ENCODE measurements around the gene BICDL2.

BICDL2 gene

GRCh38 chr16:3001316-3001715 lies 35.4 kb downstream of the BICDL2 start:
- H3K36me3 ChIP-seq (ENCODE audit: control insufficient read depth, insufficient read depth, low read length, severe bottlenecking) = no peaks in the 10 kb centered on the region
- no peaks in the 10 kb centered on the region for H3K4me1 ChIP-seq (ENCODE audit: control insufficient read depth, insufficient read depth, low read length)
- no peak overlapping the region for H3K4me3 ChIP-seq (ENCODE audit: low read length)
- H3K9me3 ChIP-seq (ENCODE audit: control insufficient read depth, low read length) = no peaks in the 10 kb centered on the region
- H3K27me3 ChIP-seq (replicated peaks; ENCODE audit: control insufficient read depth, insufficient read depth, low read length) = peaks cover 28% of the 10 kb centered on the region
- no peak overlapping the region for H3K9ac ChIP-seq (ENCODE audit: low read length)
- DNase-seq (ENCODE audit: low read depth) = no peak

DNA sequence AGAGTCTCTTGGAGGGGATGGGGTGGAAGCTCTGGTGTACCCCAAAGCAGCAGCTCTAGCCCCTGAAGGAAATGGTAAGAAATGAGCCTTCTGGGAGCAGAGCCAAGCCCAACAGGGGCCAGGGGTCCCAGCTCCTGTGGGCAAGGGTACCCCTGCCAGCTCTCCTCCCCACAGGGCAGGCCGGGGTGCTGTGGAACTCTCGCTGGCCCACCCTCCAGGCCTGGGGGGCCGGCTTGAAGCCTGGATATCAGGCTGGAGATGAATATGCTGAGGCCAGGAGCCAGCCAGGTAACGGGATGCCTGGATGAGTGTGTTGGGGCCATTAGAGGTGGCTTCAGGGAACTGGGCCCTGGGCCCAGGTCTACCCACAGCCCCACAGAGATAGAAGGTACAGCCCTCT lies 36.2 kb downstream of the BICDL2 start:
- Histone ChIP-seq H3K9ac (ENCODE audit: low read length) (no peak overlapping the region), H3K27me3 (replicated peaks; ENCODE audit: control insufficient read depth, insufficient read depth, low read length) (peaks cover 27% of the 10 kb centered on the region), H3K4me3 (ENCODE audit: low read length) (no peak overlapping the region), H3K4me1 (ENCODE audit: control insufficient read depth, insufficient read depth, low read length) (no peaks in the 10 kb centered on the region), H3K9me3 (ENCODE audit: control insufficient read depth, low read length) (no peaks in the 10 kb centered on the region), H3K36me3 (ENCODE audit: control insufficient read depth, insufficient read depth, low read length, severe bottlenecking) (no peaks in the 10 kb centered on the region)
- DNase-seq (ENCODE audit: low read depth) = no peak

DNA sequence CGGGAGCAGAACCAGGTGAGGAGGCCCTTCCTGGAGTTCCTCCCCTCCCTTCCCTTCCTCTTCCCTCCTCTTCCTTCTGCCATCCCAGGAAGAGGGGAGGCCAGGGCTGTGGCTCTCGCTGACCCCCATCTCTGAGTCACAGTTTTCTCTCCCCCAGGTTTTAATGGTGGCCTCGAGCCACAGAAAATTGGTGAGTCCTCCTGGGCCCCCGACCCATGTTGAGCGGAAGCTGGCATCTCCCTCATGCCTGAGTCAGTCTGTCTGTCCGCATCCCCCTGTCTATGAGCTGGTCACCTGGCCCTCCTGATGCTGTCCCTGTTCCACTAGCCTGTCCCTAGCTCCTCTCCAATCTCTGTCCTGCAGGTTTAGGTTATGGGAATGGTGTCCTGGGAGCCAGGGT lies 36.8 kb downstream of the BICDL2 start:
- no peaks in the 10 kb centered on the region for H3K36me3 ChIP-seq (ENCODE audit: control insufficient read depth, insufficient read depth, low read length, severe bottlenecking)
- no peaks in the 10 kb centered on the region for H3K9me3 ChIP-seq (ENCODE audit: control insufficient read depth, low read length)
- H3K4me3 ChIP-seq (ENCODE audit: low read length) = no peak overlapping the region
- no peaks in the 10 kb centered on the region for H3K4me1 ChIP-seq (ENCODE audit: control insufficient read depth, insufficient read depth, low read length)
- no peak overlapping the region for H3K9ac ChIP-seq (ENCODE audit: low read length)
- H3K27me3 ChIP-seq (replicated peaks; ENCODE audit: control insufficient read depth, insufficient read depth, low read length) = peaks cover 26% of the 10 kb centered on the region
- no peak for DNase-seq (ENCODE audit: low read depth)

DNA sequence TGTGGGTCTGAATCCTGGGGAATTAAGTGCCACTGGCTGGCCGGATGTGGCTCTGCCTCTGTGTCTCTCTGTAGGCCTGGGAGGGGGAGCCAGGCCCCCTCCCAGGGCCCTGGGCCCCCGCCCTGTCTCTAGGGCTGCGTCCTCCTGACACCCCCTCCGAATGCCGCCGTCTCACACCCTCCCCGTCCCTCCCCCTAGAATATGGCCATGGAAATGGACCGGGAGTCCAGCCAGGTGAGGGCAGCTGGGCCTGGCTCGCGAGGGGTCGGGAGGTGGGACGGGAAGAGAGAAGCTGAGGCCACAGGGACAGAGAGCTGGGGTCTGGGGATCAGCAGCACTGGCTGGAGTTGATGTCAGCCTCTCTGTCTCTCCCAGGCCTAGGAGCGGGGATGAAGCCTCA lies 40.4 kb downstream of the BICDL2 start:
- Histone ChIP-seq H3K27me3 (replicated peaks; ENCODE audit: control insufficient read depth, insufficient read depth, low read length) (peaks cover 27% of the 10 kb centered on the region), H3K4me1 (ENCODE audit: control insufficient read depth, insufficient read depth, low read length) (no peaks in the 10 kb centered on the region), H3K9me3 (ENCODE audit: control insufficient read depth, low read length) (no peaks in the 10 kb centered on the region)

DNA sequence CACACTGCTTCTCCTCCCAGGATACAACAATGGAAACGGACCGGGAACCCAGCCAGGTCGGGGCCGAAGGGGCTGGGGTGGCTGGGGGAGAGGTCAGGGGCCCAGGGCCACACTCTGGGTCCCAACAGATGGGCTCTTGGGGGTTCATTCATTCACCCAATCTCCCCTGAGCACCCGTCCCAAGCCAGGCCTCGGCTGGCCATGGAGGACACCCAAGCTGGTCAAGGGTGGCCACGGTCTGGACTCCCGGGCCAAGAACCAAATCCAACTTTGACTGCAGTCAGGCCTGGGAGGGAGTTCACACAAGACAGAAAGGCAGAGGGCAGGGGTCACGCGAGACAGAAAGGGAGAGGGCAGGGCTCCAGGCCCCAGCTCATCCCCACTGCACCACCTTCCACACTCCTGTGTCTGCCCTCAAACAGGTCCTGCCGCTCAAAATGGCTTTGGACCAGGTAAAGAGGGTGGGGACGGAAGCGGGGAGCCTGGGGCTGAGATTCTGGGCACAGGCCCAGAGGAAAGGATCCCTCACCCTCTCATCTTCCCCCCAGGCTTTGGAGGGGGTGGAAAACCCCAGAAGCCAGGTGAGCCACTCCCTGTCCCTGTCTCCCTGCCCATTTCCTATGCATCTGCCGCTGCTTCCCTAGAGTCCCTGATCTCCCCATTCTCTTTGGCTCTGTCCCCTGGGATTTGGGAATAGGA lies 44.2 kb downstream of the BICDL2 start:
- Histone ChIP-seq H3K9ac (ENCODE audit: low read length) (no peak overlapping the region), H3K4me1 (ENCODE audit: control insufficient read depth, insufficient read depth, low read length) (no peaks in the 10 kb centered on the region), H3K36me3 (ENCODE audit: control insufficient read depth, insufficient read depth, low read length, severe bottlenecking) (no peaks in the 10 kb centered on the region), H3K4me3 (ENCODE audit: low read length) (no peak overlapping the region), H3K9me3 (ENCODE audit: control insufficient read depth, low read length) (no peaks in the 10 kb centered on the region), H3K27me3 (replicated peaks; ENCODE audit: control insufficient read depth, insufficient read depth, low read length) (peaks cover 23% of the 10 kb centered on the region)
- DNase-seq (ENCODE audit: low read depth) = no peak

More for the DNA sequence above, 40.4 kb downstream of the BICDL2 start:
- no peak for DNase-seq (ENCODE audit: low read depth)
- Histone ChIP-seq H3K9ac (ENCODE audit: low read length) (no peak overlapping the region), H3K4me3 (ENCODE audit: low read length) (no peak overlapping the region), H3K36me3 (ENCODE audit: control insufficient read depth, insufficient read depth, low read length, severe bottlenecking) (no peaks in the 10 kb centered on the region)

DNA sequence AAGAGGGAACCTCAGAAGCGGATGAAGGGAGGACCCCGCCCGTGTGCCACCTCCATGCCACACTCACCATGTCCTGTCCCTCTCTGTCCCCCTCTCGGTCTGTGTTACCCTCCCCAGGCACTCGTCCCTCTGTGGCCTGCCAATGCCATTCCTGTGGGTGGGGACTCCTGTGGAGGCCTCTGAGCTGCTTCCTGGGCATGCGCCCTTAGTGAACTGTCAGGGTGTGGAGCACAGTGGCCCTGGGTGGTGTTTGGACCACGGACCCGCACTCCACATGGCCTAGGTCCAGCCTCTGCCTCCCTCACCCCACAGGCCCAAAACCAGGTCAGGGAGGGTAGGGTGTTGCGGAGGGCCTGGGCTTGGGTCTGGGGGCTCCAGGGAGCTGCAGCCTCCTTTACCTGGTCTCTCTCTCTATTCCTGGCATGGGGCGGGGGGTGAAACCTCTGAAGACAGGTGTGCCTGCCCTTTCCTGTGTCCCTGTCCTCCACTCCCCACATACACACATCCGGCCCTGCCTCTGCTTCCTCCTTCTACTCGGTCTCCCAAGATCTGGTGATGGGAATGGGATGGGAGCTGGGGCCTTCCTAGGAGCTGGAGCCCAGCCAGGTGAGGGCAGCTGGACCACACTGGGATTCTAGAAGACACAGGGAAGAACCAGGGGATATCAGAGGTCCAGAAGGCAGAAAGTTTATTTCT lies 45.0 kb downstream of the BICDL2 start:
- no peaks in the 10 kb centered on the region for H3K4me1 ChIP-seq (ENCODE audit: control insufficient read depth, insufficient read depth, low read length)
- DNase-seq (ENCODE audit: low read depth) = no peak
- H3K9ac ChIP-seq (ENCODE audit: low read length) = no peak overlapping the region
- H3K27me3 ChIP-seq (replicated peaks; ENCODE audit: control insufficient read depth, insufficient read depth, low read length) = peaks cover 25% of the 10 kb centered on the region
- no peaks in the 10 kb centered on the region for H3K9me3 ChIP-seq (ENCODE audit: control insufficient read depth, low read length)
- H3K4me3 ChIP-seq (ENCODE audit: low read length) = no peak overlapping the region
- no peaks in the 10 kb centered on the region for H3K36me3 ChIP-seq (ENCODE audit: control insufficient read depth, insufficient read depth, low read length, severe bottlenecking)

GRCh38 chr16:2990891-2991290 lies 45.9 kb downstream of the BICDL2 start:
- peaks cover 19% of the 10 kb centered on the region for H3K27me3 ChIP-seq (replicated peaks; ENCODE audit: control insufficient read depth, insufficient read depth, low read length)
- no peaks in the 10 kb centered on the region for H3K9me3 ChIP-seq (ENCODE audit: control insufficient read depth, low read length)
- H3K36me3 ChIP-seq (ENCODE audit: control insufficient read depth, insufficient read depth, low read length, severe bottlenecking) = no peaks in the 10 kb centered on the region
- no peaks in the 10 kb centered on the region for H3K4me1 ChIP-seq (ENCODE audit: control insufficient read depth, insufficient read depth, low read length)
- H3K4me3 ChIP-seq (ENCODE audit: low read length) = no peak overlapping the region
- DNase-seq (ENCODE audit: low read depth) = no peak
- no peak overlapping the region for H3K9ac ChIP-seq (ENCODE audit: low read length)

GRCh38 chr16:2988590-2989099 lies 48.1 kb downstream of the BICDL2 start:
- H3K4me1 ChIP-seq (ENCODE audit: control insufficient read depth, insufficient read depth, low read length) = no peaks in the 10 kb centered on the region
- peaks cover 17% of the 10 kb centered on the region for H3K27me3 ChIP-seq (replicated peaks; ENCODE audit: control insufficient read depth, insufficient read depth, low read length)
- no peaks in the 10 kb centered on the region for H3K9me3 ChIP-seq (ENCODE audit: control insufficient read depth, low read length)
- no peak overlapping the region for H3K4me3 ChIP-seq (ENCODE audit: low read length)
- DNase-seq (ENCODE audit: low read depth) = no peak
- H3K9ac ChIP-seq (ENCODE audit: low read length) = no peak overlapping the region
- no peaks in the 10 kb centered on the region for H3K36me3 ChIP-seq (ENCODE audit: control insufficient read depth, insufficient read depth, low read length, severe bottlenecking)

- H3K36me3 ChIP-seq (ENCODE audit: control insufficient read depth, insufficient read depth, low read length, severe bottlenecking) = no peaks in the 10 kb centered on the region
- no peaks in the 10 kb centered on the region for H3K4me1 ChIP-seq (ENCODE audit: control insufficient read depth, insufficient read depth, low read length)
- no peak for DNase-seq (ENCODE audit: low read depth)
- H3K4me3 ChIP-seq (ENCODE audit: low read length) = no peak overlapping the region
- H3K27me3 ChIP-seq (replicated peaks; ENCODE audit: control insufficient read depth, insufficient read depth, low read length) = peaks cover 17% of the 10 kb centered on the region
- no peaks in the 10 kb centered on the region for H3K9me3 ChIP-seq (ENCODE audit: control insufficient read depth, low read length)
- no peak overlapping the region for H3K9ac ChIP-seq (ENCODE audit: low read length)
Observed at GRCh38 chr16:2987833-2988232, 48.9 kb downstream of the BICDL2 start.

GRCh38 chr16:2987286-2987685 lies 49.5 kb downstream of the BICDL2 start:
- no peak overlapping the region for H3K9ac ChIP-seq (ENCODE audit: low read length)
- no peak overlapping the region for H3K4me3 ChIP-seq (ENCODE audit: low read length)
- no peaks in the 10 kb centered on the region for H3K36me3 ChIP-seq (ENCODE audit: control insufficient read depth, insufficient read depth, low read length, severe bottlenecking)
- H3K27me3 ChIP-seq (replicated peaks; ENCODE audit: control insufficient read depth, insufficient read depth, low read length) = peaks cover 17% of the 10 kb centered on the region
- H3K9me3 ChIP-seq (ENCODE audit: control insufficient read depth, low read length) = no peaks in the 10 kb centered on the region
- no peak for DNase-seq (ENCODE audit: low read depth)
- no peaks in the 10 kb centered on the region for H3K4me1 ChIP-seq (ENCODE audit: control insufficient read depth, insufficient read depth, low read length)

- H3K36me3 ChIP-seq (ENCODE audit: control insufficient read depth, insufficient read depth, low read length, severe bottlenecking) = no peaks in the 10 kb centered on the region
- H3K4me3 ChIP-seq (ENCODE audit: low read length) = no peak overlapping the region
- H3K9me3 ChIP-seq (ENCODE audit: control insufficient read depth, low read length) = no peaks in the 10 kb centered on the region
- no peak for DNase-seq (ENCODE audit: low read depth)
- H3K9ac ChIP-seq (ENCODE audit: low read length) = no peak overlapping the region
- no peaks in the 10 kb centered on the region for H3K4me1 ChIP-seq (ENCODE audit: control insufficient read depth, insufficient read depth, low read length)
- peaks cover 17% of the 10 kb centered on the region for H3K27me3 ChIP-seq (replicated peaks; ENCODE audit: control insufficient read depth, insufficient read depth, low read length)
Observed at GRCh38 chr16:2986623-2987188, 50.0 kb downstream of the BICDL2 start.

Measured in adipocyte (in vitro differentiated cells).